Measurements from ENCODE around the gene TBC1D9B.
"Not testable (repeated sequence)": the region's sequence is repeated elsewhere in the genome, so short reads cannot be mapped to it uniquely, and the experiment has no call there.

Gene TBC1D9B

DNA sequence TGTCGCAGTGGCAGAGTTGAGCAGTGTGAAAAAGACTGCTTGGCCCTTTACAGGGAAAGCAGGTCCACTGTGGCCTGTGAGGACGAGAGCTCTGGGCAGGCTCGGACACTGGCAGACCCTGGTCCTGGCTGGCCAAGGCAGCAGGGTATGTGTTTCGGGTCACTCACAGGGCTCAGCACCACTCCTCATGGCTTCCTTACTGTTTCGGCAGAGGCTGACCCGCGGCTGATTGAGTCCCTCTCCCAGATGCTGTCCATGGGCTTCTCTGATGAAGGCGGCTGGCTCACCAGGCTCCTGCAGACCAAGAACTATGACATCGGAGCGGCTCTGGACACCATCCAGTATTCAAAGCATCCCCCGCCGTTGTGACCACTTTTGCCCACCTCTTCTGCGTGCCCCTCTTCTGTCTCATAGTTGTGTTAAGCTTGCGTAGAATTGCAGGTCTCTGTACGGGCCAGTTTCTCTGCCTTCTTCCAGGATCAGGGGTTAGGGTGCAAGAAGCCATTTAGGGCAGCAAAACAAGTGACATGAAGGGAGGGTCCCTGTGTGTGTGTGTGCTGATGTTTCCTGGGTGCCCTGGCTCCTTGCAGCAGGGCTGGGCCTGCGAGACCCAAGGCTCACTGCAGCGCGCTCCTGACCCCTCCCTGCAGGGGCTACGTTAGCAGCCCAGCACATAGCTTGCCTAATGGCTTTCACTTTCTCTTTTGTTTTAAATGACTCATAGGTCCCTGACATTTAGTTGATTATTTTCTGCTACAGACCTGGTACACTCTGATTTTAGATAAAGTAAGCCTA is 71.3 kb downstream of the TBC1D9B start:
- H3K27ac ChIP-seq = no peak overlapping the region
- no peak for TF ChIP-seq ZFX (IDR thresholded peaks at IDR 0.05)
- TF ChIP-seq, protein P1, sequence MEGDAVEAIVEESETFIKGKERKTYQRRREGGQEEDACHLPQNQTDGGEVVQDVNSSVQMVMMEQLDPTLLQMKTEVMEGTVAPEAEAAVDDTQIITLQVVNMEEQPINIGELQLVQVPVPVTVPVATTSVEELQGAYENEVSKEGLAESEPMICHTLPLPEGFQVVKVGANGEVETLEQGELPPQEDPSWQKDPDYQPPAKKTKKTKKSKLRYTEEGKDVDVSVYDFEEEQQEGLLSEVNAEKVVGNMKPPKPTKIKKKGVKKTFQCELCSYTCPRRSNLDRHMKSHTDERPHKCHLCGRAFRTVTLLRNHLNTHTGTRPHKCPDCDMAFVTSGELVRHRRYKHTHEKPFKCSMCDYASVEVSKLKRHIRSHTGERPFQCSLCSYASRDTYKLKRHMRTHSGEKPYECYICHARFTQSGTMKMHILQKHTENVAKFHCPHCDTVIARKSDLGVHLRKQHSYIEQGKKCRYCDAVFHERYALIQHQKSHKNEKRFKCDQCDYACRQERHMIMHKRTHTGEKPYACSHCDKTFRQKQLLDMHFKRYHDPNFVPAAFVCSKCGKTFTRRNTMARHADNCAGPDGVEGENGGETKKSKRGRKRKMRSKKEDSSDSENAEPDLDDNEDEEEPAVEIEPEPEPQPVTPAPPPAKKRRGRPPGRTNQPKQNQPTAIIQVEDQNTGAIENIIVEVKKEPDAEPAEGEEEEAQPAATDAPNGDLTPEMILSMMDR (conservative IDR thresholded peaks at IDR 0.05) = no peak

DNA sequence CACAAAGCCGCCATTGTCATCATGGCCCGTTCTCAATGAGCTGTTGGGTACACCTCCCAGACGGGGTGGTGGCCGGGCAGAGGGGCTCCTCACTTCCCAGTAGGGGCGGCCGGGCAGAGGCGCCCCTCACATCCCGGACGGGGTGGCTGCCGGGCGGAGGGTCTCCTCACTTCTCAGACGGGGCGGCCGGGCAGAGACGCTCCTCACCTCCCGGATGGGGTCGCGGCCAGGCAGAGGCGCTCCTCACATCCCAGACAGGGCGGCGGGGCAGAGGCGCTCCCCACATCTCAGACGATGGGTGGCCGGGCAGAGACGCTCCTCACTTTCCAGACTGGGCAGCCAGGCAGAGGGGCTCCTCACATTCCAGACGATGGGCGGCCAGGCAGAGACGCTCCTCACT is 72.8 kb downstream of the TBC1D9B start:
- not testable (repeated sequence) for H3K27ac ChIP-seq

DNA sequence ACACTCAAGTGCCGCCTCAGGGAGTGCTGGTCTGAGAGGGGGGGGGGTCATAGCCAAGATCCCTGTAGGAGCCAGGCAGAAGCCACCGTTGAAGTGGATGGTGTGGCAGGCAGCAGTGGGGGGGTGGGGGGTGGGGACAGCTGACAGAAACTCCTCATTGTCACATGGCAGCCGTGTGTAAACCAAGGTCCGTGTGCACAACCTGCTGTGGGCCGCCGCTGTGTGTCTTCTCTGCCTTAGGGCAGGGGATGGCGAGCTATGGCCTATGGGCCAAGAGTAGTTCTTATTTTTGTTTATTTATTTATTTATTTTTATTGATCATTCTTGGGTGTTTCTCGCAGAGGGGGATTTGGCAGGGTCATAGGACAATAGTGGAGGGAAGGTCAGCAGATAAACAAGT is 73.6 kb downstream of the TBC1D9B start:
- H3K27ac ChIP-seq = no peak overlapping the region
- TF ChIP-seq ZFX (IDR thresholded peaks at IDR 0.05) = no peak
- TF ChIP-seq, protein P1 (conservative IDR thresholded peaks at IDR 0.05) = no peak

DNA sequence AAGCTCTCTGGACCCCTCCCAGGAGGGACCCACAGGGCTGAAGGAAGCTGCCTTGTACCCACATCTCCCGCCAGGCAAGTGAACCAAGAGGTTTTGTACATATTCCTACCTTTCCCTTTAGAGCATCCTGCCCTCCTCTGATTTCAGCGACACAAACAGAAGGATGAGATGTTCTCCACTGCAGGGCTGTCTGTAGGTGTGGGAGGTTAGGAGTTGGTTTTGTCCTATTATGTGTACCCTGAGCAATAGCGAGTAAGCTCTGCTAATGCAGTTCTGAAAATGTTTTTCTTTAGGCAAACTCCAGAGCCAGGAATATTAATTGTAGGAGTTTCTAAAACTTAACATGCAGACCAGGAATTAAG is 74.0 kb downstream of the TBC1D9B start:
- TF ChIP-seq, protein P1 (conservative IDR thresholded peaks at IDR 0.05) = no peak
- no peak for TF ChIP-seq ZFX (IDR thresholded peaks at IDR 0.05)

DNA sequence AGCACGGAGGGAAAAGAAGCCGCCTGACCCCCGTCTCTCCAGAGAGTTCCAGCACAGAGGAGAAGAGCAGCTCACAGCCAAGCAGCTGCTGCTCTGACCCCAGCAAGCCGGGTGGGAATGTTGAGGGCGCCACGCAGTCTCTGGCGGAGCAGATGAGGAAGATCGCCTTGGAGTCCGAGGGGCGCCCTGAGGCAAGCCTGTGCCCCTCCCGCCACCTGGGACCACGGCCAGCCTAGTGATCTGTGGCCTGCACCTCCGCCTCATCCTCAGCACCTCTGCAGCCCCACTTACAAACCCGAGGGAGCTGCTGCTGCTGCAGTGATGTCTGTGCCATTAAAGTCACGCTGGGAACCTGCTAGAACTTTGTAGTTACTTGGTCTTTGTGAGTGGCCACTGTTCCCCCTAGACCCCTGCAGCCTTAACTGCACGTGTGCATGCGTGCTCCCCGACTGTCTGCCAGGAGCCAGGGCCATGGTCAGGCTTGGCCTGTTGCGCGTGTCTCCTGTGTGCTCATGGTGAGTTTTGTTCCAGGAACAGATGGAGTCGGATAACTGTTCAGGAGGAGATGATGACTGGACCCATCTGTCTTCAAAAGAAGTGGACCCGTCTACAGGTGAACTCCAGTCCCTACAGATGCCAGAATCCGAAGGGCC is 74.5 kb downstream of the TBC1D9B start:
- no peak overlapping the region for H3K27ac ChIP-seq

More for the DNA sequence above, 74.0 kb downstream of the TBC1D9B start:
- H3K27ac ChIP-seq = no peak overlapping the region

DNA sequence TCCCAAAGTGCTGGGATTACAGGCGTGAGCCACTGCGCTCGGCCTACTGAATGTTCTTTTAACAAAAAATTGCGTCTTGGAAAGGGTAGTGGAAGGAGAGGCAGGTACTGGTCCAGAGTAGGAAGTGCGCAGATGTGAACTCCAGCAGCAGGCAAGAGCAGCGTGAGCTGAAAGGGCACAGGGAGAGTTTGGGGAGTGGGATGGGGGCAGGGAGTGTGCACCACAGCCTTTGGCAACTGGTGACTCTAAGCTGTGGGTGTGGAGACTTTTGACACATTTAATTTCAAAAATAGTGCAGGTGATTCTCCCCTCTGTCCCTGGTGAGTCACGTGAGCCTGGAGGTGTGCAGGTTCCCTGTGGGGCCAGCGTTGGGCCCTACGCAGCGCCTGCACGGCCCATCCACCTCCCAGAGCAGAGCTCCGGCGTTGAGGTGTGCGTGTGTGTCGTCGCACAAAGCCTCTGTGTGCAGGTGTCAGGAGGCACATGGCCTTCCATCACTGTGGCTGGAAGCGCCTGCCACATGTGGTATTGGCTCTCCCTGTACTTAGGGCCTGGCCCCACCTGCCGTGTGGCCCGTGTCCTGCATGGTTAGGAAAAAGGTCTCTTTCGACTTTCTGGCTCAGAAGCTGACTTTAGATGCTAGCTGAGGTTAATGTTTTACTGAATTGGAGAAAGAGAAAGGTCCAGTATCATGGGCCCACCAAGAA is 75.5 kb downstream of the TBC1D9B start:
- TF ChIP-seq, protein P1 (conservative IDR thresholded peaks at IDR 0.05) = no peak
- TF ChIP-seq ZFX (IDR thresholded peaks at IDR 0.05) = no peak

More for the DNA sequence above, 74.5 kb downstream of the TBC1D9B start:
- TF ChIP-seq ZFX (IDR thresholded peaks at IDR 0.05) = no peak
- TF ChIP-seq, protein P1 (conservative IDR thresholded peaks at IDR 0.05) = no peak

DNA sequence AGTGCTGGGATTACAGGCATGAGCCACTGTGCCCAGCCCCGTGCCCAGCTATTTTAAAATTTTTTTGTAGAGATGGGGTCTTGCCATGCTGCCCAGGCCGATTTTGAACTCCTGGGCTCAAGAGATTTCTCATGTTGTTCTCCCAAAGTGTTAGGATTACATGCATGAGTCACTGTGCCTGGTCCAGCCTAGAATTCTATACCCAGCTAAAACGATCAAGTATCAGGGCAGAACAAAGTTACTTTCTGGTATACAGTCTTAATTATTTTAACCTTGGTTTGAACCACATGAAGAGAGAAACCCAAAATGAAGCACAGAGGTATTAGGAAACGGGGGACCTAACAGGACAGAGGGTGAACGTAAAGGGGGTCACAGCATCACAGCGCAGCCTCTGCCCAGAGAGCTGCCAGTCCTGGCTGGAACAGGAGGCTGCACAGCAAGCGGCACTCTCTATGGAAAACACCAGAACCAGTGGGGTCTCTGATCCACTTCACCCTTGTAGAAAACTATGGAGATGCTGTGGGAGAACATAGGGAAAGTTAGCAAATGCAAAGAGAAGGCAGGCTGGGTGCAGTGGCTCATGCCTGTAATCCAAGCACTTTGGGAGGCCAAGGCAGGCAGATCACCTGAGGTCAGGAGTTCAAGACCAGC is 76.8 kb downstream of the TBC1D9B start:
- TF ChIP-seq, protein P1 (conservative IDR thresholded peaks at IDR 0.05) = no peak
- no peak for TF ChIP-seq ZFX (IDR thresholded peaks at IDR 0.05)
- H3K27ac ChIP-seq = no peak overlapping the region

More for the DNA sequence above, 75.5 kb downstream of the TBC1D9B start:
- no peak overlapping the region for H3K27ac ChIP-seq

Measured in C4-2B (cell line).